Astrocyte (in vitro differentiated cells and primary cell): ENCODE results near the gene VTCN1. TPM values are rescaled to one million over a fixed set of nuclear protein-coding genes. Genes with fewer than 3 reads are reported as not detected.

Experiments
- DNase-seq: peaks from one replicate; pipeline ENCODE4 v3.0.0-alpha.2; 2010; ENCODE audit warnings: low read depth
- FAIRE-seq: peaks from 2 replicates; lab custom pipeline; 2011; peaks lifted over from hg19 to GRCh38; lab: Jason Lieb, UNC
- H2AFZ ChIP-seq: 2 replicates; pipeline ENCODE4 v1.6.0; 2012; ENCODE audit warnings: low read depth, low read length, inconsistent platforms
- H3K27ac ChIP-seq: 2 replicates; pipeline ENCODE4 v1.5.1; 2011; ENCODE audit warnings: low read depth, low read length, inconsistent platforms
- H3K27me3 ChIP-seq: 2 replicates; pipeline ENCODE4 v1.6.0; 2011; ENCODE audit warnings: low read length, inconsistent platforms; ENCODE audit not compliant: insufficient read depth
- H3K36me3 ChIP-seq: 2 replicates; pipeline ENCODE4 v1.5.1; 2011; ENCODE audit warnings: low read length, inconsistent platforms; ENCODE audit not compliant: insufficient read depth
- H3K4me1 ChIP-seq: 2 replicates; pipeline ENCODE4 v1.5.1; 2011; ENCODE audit warnings: low read length, inconsistent platforms; ENCODE audit not compliant: insufficient read depth
- H3K4me2 ChIP-seq: 2 replicates; pipeline ENCODE4 v1.6.0; 2012; ENCODE audit warnings: low read length, inconsistent platforms
- H3K4me3 ChIP-seq: 2 replicates; pipeline ENCODE4 v1.5.1; 2011; ENCODE audit warnings: low read depth, mild to moderate bottlenecking, low read length, inconsistent platforms; ENCODE audit not compliant: insufficient read depth
- H3K79me2 ChIP-seq: 2 replicates; pipeline ENCODE4 v1.6.0; 2012; ENCODE audit warnings: mild to moderate bottlenecking, low read length, inconsistent platforms; ENCODE audit not compliant: insufficient read depth
- H3K9ac ChIP-seq: 2 replicates; pipeline ENCODE4 v1.6.0; 2012; ENCODE audit warnings: mild to moderate bottlenecking, low read length, inconsistent platforms
- H3K9me3 ChIP-seq: 2 replicates; pipeline ENCODE4 v1.5.1; 2012; ENCODE audit warnings: low read depth, mild to moderate bottlenecking, low read length, inconsistent platforms; ENCODE audit not compliant: insufficient read depth
- H4K20me1 ChIP-seq: 2 replicates; pipeline ENCODE4 v1.6.0; 2012; ENCODE audit warnings: low read length, inconsistent platforms; ENCODE audit not compliant: insufficient read depth
- H3K27ac Mint-ChIP-seq: one replicate; pipeline ENCODE4 v1.8.0; 2021; ENCODE audit warnings: mild to moderate bottlenecking, mixed read lengths; ENCODE audit not compliant: unreplicated experiment
- H3K27me3 Mint-ChIP-seq: one replicate; pipeline ENCODE4 v1.8.0; 2021; ENCODE audit warnings: low read depth, mixed read lengths; ENCODE audit not compliant: unreplicated experiment
- H3K36me3 Mint-ChIP-seq: one replicate; pipeline ENCODE4 v1.8.0; 2021; ENCODE audit warnings: low read depth, mixed read lengths; ENCODE audit not compliant: unreplicated experiment
- H3K4me1 Mint-ChIP-seq: one replicate; pipeline ENCODE4 v1.8.0; 2021; ENCODE audit warnings: low read depth, mixed read lengths; ENCODE audit not compliant: unreplicated experiment
- H3K4me3 Mint-ChIP-seq: one replicate; pipeline ENCODE4 v1.8.0; 2021; ENCODE audit warnings: mild to moderate bottlenecking, moderate library complexity, mixed read lengths; ENCODE audit not compliant: unreplicated experiment
- H3K9me3 Mint-ChIP-seq: one replicate; pipeline ENCODE4 v1.8.0; 2021; ENCODE audit warnings: mild to moderate bottlenecking, mixed read lengths; ENCODE audit not compliant: unreplicated experiment
- EZH2 ChIP-seq: IDR thresholded peaks from 2 replicates; pipeline ENCODE4 v1.6.1; 2012; ENCODE audit warnings: mild to moderate bottlenecking, low read length, inconsistent platforms; ENCODE audit not compliant: insufficient read depth
- microRNA-seq: library from miRNA; unstranded; fragments of <30 nt; microRNA quantifications from one replicate; pipeline ENCODE4 v1.2.0, GENCODE V29; 2020
- total RNA-seq: library from RNA; stranded (reverse); gene quantifications from 2 replicates; pipeline ENCODE4 v1.2.1, GENCODE V29; 2021
- TF ChIP-seq, protein P1 (sequence below): IDR thresholded peaks from 2 replicates; pipeline ENCODE4 v1.5.1; 2011; ENCODE audit warnings: low read depth, mild to moderate bottlenecking, inconsistent platforms, low read length, moderate library complexity; ENCODE audit not compliant: insufficient read depth

VTCN1 gene
- total RNA-seq, 1 donor from 2014 or later: 1.3 TPM

DNA sequence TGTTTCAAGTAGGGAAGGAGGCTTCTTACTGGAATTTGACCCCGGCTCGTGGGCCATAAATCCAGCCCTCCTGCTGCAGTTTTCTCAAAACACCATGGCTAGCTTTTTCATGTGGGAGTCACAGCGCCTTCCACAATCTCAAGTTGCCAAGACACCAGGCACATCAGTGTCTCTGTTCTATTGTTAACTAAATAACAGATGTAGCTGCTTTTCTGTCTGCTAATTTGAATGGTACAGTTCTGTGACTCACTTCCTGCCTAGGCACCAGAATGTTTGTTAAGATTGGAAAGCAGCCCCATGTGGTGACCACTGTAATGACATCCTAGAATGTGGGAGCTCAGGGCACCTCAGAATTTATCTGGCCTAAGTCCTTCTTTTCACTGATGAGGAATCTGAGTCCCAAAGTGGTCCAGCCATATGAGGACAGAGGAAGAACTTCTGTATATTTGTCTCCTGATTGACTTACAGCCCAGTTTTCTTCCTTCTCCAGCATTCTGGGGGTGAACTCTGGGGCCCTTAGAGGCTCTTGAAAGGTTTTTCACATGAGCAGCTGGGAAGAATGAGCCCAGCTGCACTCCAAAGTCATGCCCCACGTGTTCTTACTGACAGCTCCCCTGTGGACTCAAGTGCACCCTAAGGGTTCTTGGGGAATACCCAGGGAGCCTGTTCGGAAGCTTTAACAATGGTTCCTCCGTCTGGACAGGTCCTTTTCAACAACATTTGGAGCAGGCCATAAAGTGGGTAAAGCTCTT lies 116.7 kb downstream of the VTCN1 start:
- H3K9me3 Mint-ChIP-seq: no peaks in the 10 kb centered on the region
- H3K4me2 ChIP-seq: peak overlapping the region; percentile 67
- H3K4me1 Mint-ChIP-seq: peaks cover 23% of the 10 kb centered on the region
- H3K9me3 ChIP-seq: no peaks in the 10 kb centered on the region
- H3K36me3 Mint-ChIP-seq: peaks cover 2% of the 10 kb centered on the region
- H3K79me2 ChIP-seq: no peaks in the 10 kb centered on the region
- H3K36me3 ChIP-seq: peaks cover 13% of the 10 kb centered on the region
- peak overlapping the region; percentile 80 for H3K9ac ChIP-seq
- no peaks in the 10 kb centered on the region for H3K27me3 ChIP-seq
- H3K4me3 ChIP-seq: peak overlapping the region; percentile 9
- peak overlapping the region; percentile 93 for H3K27ac Mint-ChIP-seq
- H3K27ac ChIP-seq: peak overlapping the region; percentile 96
- TF ChIP-seq, protein P1, sequence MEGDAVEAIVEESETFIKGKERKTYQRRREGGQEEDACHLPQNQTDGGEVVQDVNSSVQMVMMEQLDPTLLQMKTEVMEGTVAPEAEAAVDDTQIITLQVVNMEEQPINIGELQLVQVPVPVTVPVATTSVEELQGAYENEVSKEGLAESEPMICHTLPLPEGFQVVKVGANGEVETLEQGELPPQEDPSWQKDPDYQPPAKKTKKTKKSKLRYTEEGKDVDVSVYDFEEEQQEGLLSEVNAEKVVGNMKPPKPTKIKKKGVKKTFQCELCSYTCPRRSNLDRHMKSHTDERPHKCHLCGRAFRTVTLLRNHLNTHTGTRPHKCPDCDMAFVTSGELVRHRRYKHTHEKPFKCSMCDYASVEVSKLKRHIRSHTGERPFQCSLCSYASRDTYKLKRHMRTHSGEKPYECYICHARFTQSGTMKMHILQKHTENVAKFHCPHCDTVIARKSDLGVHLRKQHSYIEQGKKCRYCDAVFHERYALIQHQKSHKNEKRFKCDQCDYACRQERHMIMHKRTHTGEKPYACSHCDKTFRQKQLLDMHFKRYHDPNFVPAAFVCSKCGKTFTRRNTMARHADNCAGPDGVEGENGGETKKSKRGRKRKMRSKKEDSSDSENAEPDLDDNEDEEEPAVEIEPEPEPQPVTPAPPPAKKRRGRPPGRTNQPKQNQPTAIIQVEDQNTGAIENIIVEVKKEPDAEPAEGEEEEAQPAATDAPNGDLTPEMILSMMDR: peak; percentile 49
- TF ChIP-seq EZH2: no peak
- H3K27me3 Mint-ChIP-seq: no peaks in the 10 kb centered on the region
- H3K4me3 Mint-ChIP-seq: no peak overlapping the region
- no peaks in the 10 kb centered on the region for H4K20me1 ChIP-seq
- DNase-seq: peak; percentile 96
- no peak overlapping the region for H2AFZ ChIP-seq
- peak; percentile 47 for FAIRE-seq
- peaks cover 38% of the 10 kb centered on the region for H3K4me1 ChIP-seq

Small RNA genes within 50 kb of the gene (microRNA-seq; reads per million reads assigned to microRNA genes)
- gene MIR942: 35.0 reads per million, percentile 53 among the genes with 10 or more reads in this experiment

Other genes starting within 250 kb of the VTCN1 start
- gene CD101, start 209.2 kb downstream of the VTCN1 start, total RNA-seq: 1.6 and 2.6 TPM in 2 replicates
- 16.6 and 23.4 TPM in 2 replicates for gene TTF2, start 150.6 kb downstream of the VTCN1 start, total RNA-seq
- 2.5 and 3.1 TPM in 2 replicates for gene TRIM45, start 89.2 kb downstream of the VTCN1 start, total RNA-seq
- 40.9 and 43.5 TPM in 2 replicates for gene MAN1A2, start 156.5 kb upstream of the VTCN1 start, total RNA-seq